CD14-positive monocyte (primary cell): ENCODE data around the gene EIF3K. TPM values are rescaled to one million over a fixed set of nuclear protein-coding genes. Genes with fewer than 3 reads are reported as not detected.
A peak's percentile ranks its signal among the peaks of the same experiment; 100 is the strongest.

Experiments
- DNase-seq, 3 donors: peaks; one replicate each; pipeline ENCODE4 v3.0.0-alpha.2; 2011 to 2022
- H2AFZ ChIP-seq: 2 replicates; pipeline ENCODE4 v1.6.0; 2012; ENCODE audit warnings: mild to moderate bottlenecking, low read depth, low read length, inconsistent platforms; ENCODE audit not compliant: insufficient read depth, poor library complexity, severe bottlenecking
- H3K27ac ChIP-seq, 2 donors: 1 replicate in 1 of 2; 2 replicates in 1 of 2; pipeline ENCODE4 v1.5.1; 2012 to 2013; ENCODE audit warnings: low read length in 2 of 2, control low read depth in 1 of 2, inconsistent platforms in 1 of 2, low read depth in 1 of 2, mild to moderate bottlenecking in 1 of 2
- H3K27me3 ChIP-seq, 2 donors: one replicate each; pipeline versions ENCODE4 v1.6.0 to v1.6.1; 2011 to 2013; ENCODE audit warnings: low read length in 2 of 2; ENCODE audit not compliant: control insufficient read depth in 2 of 2, insufficient read depth in 2 of 2
- H3K36me3 ChIP-seq, 2 donors: replicated peaks in 1 of 2; 1 replicate in 1 of 2; 2 replicates in 1 of 2; pipeline versions ENCODE4 v1.5.1 to v1.6.1; 2012 to 2013; ENCODE audit warnings: low read length in 2 of 2, control low read depth in 1 of 2, inconsistent platforms in 1 of 2, mild to moderate bottlenecking in 1 of 2; ENCODE audit not compliant: insufficient read depth in 2 of 2, control insufficient read depth in 1 of 2
- H3K4me1 ChIP-seq, 2 donors: 1 replicate in 1 of 2; 2 replicates in 1 of 2; pipeline versions ENCODE4 v1.5.1 to v1.6.1; 2012 to 2013; ENCODE audit warnings: low read length in 2 of 2, control low read depth in 1 of 2, inconsistent platforms in 1 of 2, mild to moderate bottlenecking in 1 of 2, moderate library complexity in 1 of 2; ENCODE audit not compliant: insufficient read depth in 2 of 2, control insufficient read depth in 1 of 2
- H3K4me2 ChIP-seq: replicated peaks from 2 replicates; pipeline ENCODE3; 2012; ENCODE audit warnings: low read length, moderate library complexity, mild to moderate bottlenecking; ENCODE audit not compliant: poor library complexity, severe bottlenecking; ENCODE audit errors: extremely low read depth
- H3K4me3 ChIP-seq, 3 experiments: fragments of 200-600 bp in 1 of 3; sonication (generic) in 1 of 3; replicated peaks in 1 of 3; 1 replicate in 2 of 3; 2 replicates in 1 of 3; pipeline ENCODE4 v1.5.1; 2011 to 2013; ENCODE audit warnings: low read length in 3 of 3, mild to moderate bottlenecking in 3 of 3, control low read depth in 2 of 3, low read depth in 2 of 3, inconsistent platforms in 1 of 3, moderate library complexity in 1 of 3
- H3K79me2 ChIP-seq: 2 replicates; pipeline ENCODE4 v1.6.0; 2012; ENCODE audit warnings: mild to moderate bottlenecking, control low read depth, inconsistent platforms, low read length, moderate library complexity; ENCODE audit not compliant: insufficient read depth
- H3K9ac ChIP-seq: 2 replicates; pipeline ENCODE4 v1.6.0; 2017; ENCODE audit warnings: low read length, mild to moderate bottlenecking; ENCODE audit not compliant: insufficient read depth, poor library complexity, severe bottlenecking
- H3K9me3 ChIP-seq, 2 donors: replicated peaks in 1 of 2; 1 replicate in 1 of 2; 2 replicates in 1 of 2; pipeline versions ENCODE4 v1.5.1 to v1.6.1; 2012 to 2013; ENCODE audit warnings: low read length in 2 of 2, control low read depth in 1 of 2; ENCODE audit not compliant: control insufficient read depth in 1 of 2, insufficient read depth in 1 of 2
- H4K20me1 ChIP-seq: 2 replicates; pipeline ENCODE4 v1.6.0; 2012; ENCODE audit warnings: mild to moderate bottlenecking, low read length, control low read depth, moderate library complexity; ENCODE audit not compliant: insufficient read depth
- H3K27ac Mint-ChIP-seq, 7 donors: one replicate each; pipeline ENCODE4 v1.8.0; 2020; ENCODE audit warnings: mild to moderate bottlenecking in 7 of 7, mixed read lengths in 7 of 7, moderate library complexity in 6 of 7, inconsistent platforms in 2 of 7
- H3K27me3 Mint-ChIP-seq, 3 donors: one replicate each; pipeline ENCODE4 v1.8.0; 2021 to 2022; ENCODE audit warnings: low read depth in 3 of 3, mild to moderate bottlenecking in 3 of 3, mixed read lengths in 3 of 3, moderate library complexity in 3 of 3, inconsistent platforms in 1 of 3
- H3K36me3 Mint-ChIP-seq, 2 donors: one replicate each; pipeline ENCODE4 v1.8.0; 2020; ENCODE audit warnings: mixed read lengths in 2 of 2, inconsistent platforms in 1 of 2, mild to moderate bottlenecking in 1 of 2
- H3K4me1 Mint-ChIP-seq: one replicate; pipeline ENCODE4 v1.8.0; 2020; ENCODE audit warnings: mild to moderate bottlenecking, mixed read lengths
- H3K4me3 Mint-ChIP-seq, 2 donors: one replicate each; pipeline ENCODE4 v1.8.0; 2020; ENCODE audit warnings: mild to moderate bottlenecking in 2 of 2, mixed read lengths in 2 of 2, moderate library complexity in 1 of 2
- H3K9me3 Mint-ChIP-seq, 7 donors: one replicate each; pipeline ENCODE4 v1.8.0; 2020 to 2022; ENCODE audit warnings: mixed read lengths in 7 of 7, mild to moderate bottlenecking in 6 of 7, moderate library complexity in 6 of 7, inconsistent platforms in 2 of 7
- CTCF ChIP-seq: fragments of 200-600 bp; IDR thresholded peaks from one replicate; pipeline ENCODE4 v1.8.0; 2022; ENCODE audit warnings: antibody characterized with exemption, mild to moderate bottlenecking
- WGBS: methylation state at CpG from one replicate; pipeline ENCODE4 v1.1.5; 2013; ENCODE audit warnings: missing lambda C conversion rate; ENCODE audit not compliant: insufficient coverage; 5-methylcytosine and 5-hydroxymethylcytosine counted together
- intact Hi-C, 2 donors: fragments of 100-400 bp; cut with micrococcal nuclease; formaldehyde crosslinking; loops; one replicate each; pipeline versions ENCODE4 v1.15.0 to v1.15.1; 2023
- polyA plus RNA-seq, 3 donors: library from polyadenylated mRNA; depleted of rRNA in 1 of 3; unstranded in 2 of 3; stranded (reverse) in 1 of 3; fragments of 300-500 nt in 2 of 3; fragments of >200 nt in 1 of 3; fragmentation: Illumina TruSeq in 2 of 3; gene quantifications; 1 replicate in 2 of 3; 2 replicates in 1 of 3; pipeline ENCODE4 v1.2.3, GENCODE V29; 2012 to 2021

EIF3K gene
- polyA plus RNA-seq, 3 donors, result 326 to 1,088 (median 381) TPM

DNA sequence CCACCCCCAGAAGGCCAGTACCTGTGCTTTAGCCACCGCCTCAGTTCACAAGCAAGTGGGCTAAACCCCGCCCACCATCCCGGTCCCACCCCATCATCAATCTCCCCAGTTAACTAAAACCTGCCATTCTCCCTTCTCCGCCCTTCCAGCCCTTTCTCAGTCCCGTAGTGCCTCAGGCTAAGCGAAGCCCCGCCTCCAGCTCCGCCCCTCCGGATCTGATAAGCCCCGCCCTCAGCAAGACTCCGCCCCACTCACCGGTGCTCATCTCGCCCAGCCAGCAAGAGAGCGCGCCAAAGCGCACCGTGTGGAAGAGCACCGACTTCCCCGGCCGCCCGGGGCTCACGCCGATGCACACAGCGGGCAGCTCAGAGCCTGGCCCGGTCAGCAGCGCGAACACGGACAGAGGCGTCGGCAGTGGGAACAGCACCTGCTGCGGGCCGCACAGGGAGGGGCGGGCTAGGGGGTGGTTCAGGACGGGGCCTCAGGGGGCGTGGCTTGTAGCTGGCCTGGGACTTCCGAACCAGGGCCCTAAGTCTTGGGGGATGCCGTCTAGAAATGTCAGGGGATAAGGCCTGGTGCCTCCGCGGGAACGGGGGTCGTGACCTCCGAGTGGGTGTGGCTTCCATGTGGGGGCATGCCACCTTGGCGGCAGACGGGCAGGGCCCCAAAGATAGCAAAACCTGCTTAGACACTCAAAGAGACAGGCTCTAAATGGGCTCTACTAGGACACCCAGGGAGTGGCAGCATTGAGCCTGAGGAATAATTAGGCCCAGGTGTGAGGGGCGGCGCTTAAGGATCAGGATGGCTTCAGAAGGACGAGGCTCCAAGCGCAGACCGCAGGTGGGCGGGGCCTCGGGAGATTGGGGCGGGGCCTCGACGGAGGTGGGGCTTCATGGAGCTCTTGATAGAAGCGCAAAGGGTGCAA lies 22.7 kb upstream of the EIF3K start:
- no peak for DNase-seq
- Mint-ChIP-seq H3K9me3 (peaks cover 0 to 3% (median 0%) of the 10 kb centered on the region in 7 donors), H3K4me3 (no peak overlapping the region), H3K36me3 (peaks cover 40 to 73% of the 10 kb centered on the region in 2 donors), H3K27ac (no peak overlapping the region), H3K27me3 (peaks cover 0 to 1% (median 0%) of the 10 kb centered on the region in 3 donors), H3K4me1 (peaks cover 4% of the 10 kb centered on the region)
- 90% methylated on average over 50 of the region's 55 CpGs for WGBS
- H3K79me2 ChIP-seq, result no peaks in the 10 kb centered on the region
- no peak overlapping the region for H3K4me2 ChIP-seq
- H3K27ac ChIP-seq, result no peak overlapping the region
- H2AFZ ChIP-seq, result no peak overlapping the region
- peaks cover 31 to 48% of the 10 kb centered on the region in 2 donors for H3K36me3 ChIP-seq
- no peaks in the 10 kb centered on the region for H3K27me3 ChIP-seq
- intact Hi-C loops, result no loop called here
- no peaks in the 10 kb centered on the region for H3K4me1 ChIP-seq
- H3K4me3 ChIP-seq, result no peak overlapping the region
- H4K20me1 ChIP-seq, result no peaks in the 10 kb centered on the region
- no peak overlapping the region for H3K9ac ChIP-seq
- H3K9me3 ChIP-seq, result no peaks in the 10 kb centered on the region
- TF ChIP-seq CTCF, result no peak

- no peak overlapping the region for H3K4me3 Mint-ChIP-seq
- no peak for TF ChIP-seq CTCF
- H3K27ac ChIP-seq, result no peak overlapping the region
- H3K9me3 Mint-ChIP-seq, result peaks cover 0 to 3% (median 0%) of the 10 kb centered on the region in 7 donors
- H3K27ac Mint-ChIP-seq, result peak overlapping the region in 1 of 7 donors; percentile 38
- 96% methylated on average over 7 of the region's 11 CpGs for WGBS
- no peak overlapping the region for H3K4me2 ChIP-seq
- peaks cover 30 to 44% of the 10 kb centered on the region in 2 donors for H3K36me3 ChIP-seq
- peaks cover 0 to 1% (median 0%) of the 10 kb centered on the region in 3 donors for H3K27me3 Mint-ChIP-seq
- intact Hi-C loops, result no loop called here
- peaks cover 4% of the 10 kb centered on the region for H3K4me1 Mint-ChIP-seq
- no peak for DNase-seq
- no peaks in the 10 kb centered on the region for H3K9me3 ChIP-seq
- H3K4me1 ChIP-seq, result no peaks in the 10 kb centered on the region
- H3K4me3 ChIP-seq, result no peak overlapping the region
- no peaks in the 10 kb centered on the region for H3K79me2 ChIP-seq
- no peaks in the 10 kb centered on the region for H4K20me1 ChIP-seq
- H3K36me3 Mint-ChIP-seq, result peaks cover 36 to 66% of the 10 kb centered on the region in 2 donors
- no peak overlapping the region for H2AFZ ChIP-seq
- H3K27me3 ChIP-seq, result no peaks in the 10 kb centered on the region
- no peak overlapping the region for H3K9ac ChIP-seq
Observed at GRCh38 chr19:38597075-38597474, 21.9 kb upstream of the EIF3K start.
